ENCODE measurements around the gene SLC13A4. TPM values are rescaled to one million over a fixed set of nuclear protein-coding genes. Genes with fewer than 3 reads are reported as not detected.

Gene SLC13A4
- total RNA-seq (2014; rRNA removed; shearing (Covaris generic)) = 0.52 TPM in 1 of 2 replicates, not detected in the other

- DNase-seq (ENCODE audit: low read depth) = no peak
Measured at GRCh38 chr7:135728136-135728669, at the start of gene SLC13A4. SLC13A4 (minus strand) TSS chr7:135728186; CDS start chr7:135727496, 690 bp downstream.

GRCh38 chr7:135775915-135776314, 47.9 kb upstream of the SLC13A4 start:
- peak; percentile 36 for DNase-seq (ENCODE audit: low read depth)

- DNase-seq (ENCODE audit: low read depth) = peak; percentile 46
Measured at GRCh38 chr7:135775230-135775629, 47.2 kb upstream of the SLC13A4 start.

GRCh38 chr7:135774284-135774683, 46.3 kb upstream of the SLC13A4 start:
- peak; percentile 96 for DNase-seq (ENCODE audit: low read depth)

- DNase-seq (ENCODE audit: low read depth) = no peak
Measured at GRCh38 chr7:135773464-135773863, 45.5 kb upstream of the SLC13A4 start.

GRCh38 chr7:135772639-135773222, 44.7 kb upstream of the SLC13A4 start:
- no peak for DNase-seq (ENCODE audit: low read depth)

GRCh38 chr7:135771961-135772638, 44.1 kb upstream of the SLC13A4 start:
- DNase-seq (ENCODE audit: low read depth) = peak; percentile 88

- DNase-seq (ENCODE audit: low read depth) = no peak
Measured at GRCh38 chr7:135771051-135771450, 43.1 kb upstream of the SLC13A4 start.

GRCh38 chr7:135770139-135770710, 42.2 kb upstream of the SLC13A4 start:
- no peak for DNase-seq (ENCODE audit: low read depth)

GRCh38 chr7:135769005-135769802, 41.2 kb upstream of the SLC13A4 start:
- no peak for DNase-seq (ENCODE audit: low read depth)

- DNase-seq (ENCODE audit: low read depth) = no peak
Measured at GRCh38 chr7:135768467-135768866, 40.5 kb upstream of the SLC13A4 start.

GRCh38 chr7:135768064-135768463, 40.1 kb upstream of the SLC13A4 start:
- no peak for DNase-seq (ENCODE audit: low read depth)

GRCh38 chr7:135763261-135763660, 35.3 kb upstream of the SLC13A4 start:
- peak; percentile 78 for DNase-seq (ENCODE audit: low read depth)

GRCh38 chr7:135761751-135762488, 33.9 kb upstream of the SLC13A4 start:
- DNase-seq (ENCODE audit: low read depth) = peak; percentile 97

- no peak for DNase-seq (ENCODE audit: low read depth)
Measured at GRCh38 chr7:135759532-135759931, 31.5 kb upstream of the SLC13A4 start.

GRCh38 chr7:135758531-135758932, 30.5 kb upstream of the SLC13A4 start:
- peak; percentile 75 for DNase-seq (ENCODE audit: low read depth)

- DNase-seq (ENCODE audit: low read depth) = peak; percentile 78
Measured at GRCh38 chr7:135757719-135758411, 29.9 kb upstream of the SLC13A4 start.

GRCh38 chr7:135756191-135756590, 28.2 kb upstream of the SLC13A4 start:
- DNase-seq (ENCODE audit: low read depth) = no peak

GRCh38 chr7:135755351-135755753, 27.4 kb upstream of the SLC13A4 start:
- DNase-seq (ENCODE audit: low read depth) = no peak

- DNase-seq (ENCODE audit: low read depth) = no peak
Measured at GRCh38 chr7:135753616-135754413, 25.8 kb upstream of the SLC13A4 start.
